Measurements from ENCODE around the gene NBPF10.
"Not testable (repeated sequence)": the region's sequence is repeated elsewhere in the genome, so short reads cannot be mapped to it uniquely, and the experiment has no call there.

Gene NBPF10, protein sequence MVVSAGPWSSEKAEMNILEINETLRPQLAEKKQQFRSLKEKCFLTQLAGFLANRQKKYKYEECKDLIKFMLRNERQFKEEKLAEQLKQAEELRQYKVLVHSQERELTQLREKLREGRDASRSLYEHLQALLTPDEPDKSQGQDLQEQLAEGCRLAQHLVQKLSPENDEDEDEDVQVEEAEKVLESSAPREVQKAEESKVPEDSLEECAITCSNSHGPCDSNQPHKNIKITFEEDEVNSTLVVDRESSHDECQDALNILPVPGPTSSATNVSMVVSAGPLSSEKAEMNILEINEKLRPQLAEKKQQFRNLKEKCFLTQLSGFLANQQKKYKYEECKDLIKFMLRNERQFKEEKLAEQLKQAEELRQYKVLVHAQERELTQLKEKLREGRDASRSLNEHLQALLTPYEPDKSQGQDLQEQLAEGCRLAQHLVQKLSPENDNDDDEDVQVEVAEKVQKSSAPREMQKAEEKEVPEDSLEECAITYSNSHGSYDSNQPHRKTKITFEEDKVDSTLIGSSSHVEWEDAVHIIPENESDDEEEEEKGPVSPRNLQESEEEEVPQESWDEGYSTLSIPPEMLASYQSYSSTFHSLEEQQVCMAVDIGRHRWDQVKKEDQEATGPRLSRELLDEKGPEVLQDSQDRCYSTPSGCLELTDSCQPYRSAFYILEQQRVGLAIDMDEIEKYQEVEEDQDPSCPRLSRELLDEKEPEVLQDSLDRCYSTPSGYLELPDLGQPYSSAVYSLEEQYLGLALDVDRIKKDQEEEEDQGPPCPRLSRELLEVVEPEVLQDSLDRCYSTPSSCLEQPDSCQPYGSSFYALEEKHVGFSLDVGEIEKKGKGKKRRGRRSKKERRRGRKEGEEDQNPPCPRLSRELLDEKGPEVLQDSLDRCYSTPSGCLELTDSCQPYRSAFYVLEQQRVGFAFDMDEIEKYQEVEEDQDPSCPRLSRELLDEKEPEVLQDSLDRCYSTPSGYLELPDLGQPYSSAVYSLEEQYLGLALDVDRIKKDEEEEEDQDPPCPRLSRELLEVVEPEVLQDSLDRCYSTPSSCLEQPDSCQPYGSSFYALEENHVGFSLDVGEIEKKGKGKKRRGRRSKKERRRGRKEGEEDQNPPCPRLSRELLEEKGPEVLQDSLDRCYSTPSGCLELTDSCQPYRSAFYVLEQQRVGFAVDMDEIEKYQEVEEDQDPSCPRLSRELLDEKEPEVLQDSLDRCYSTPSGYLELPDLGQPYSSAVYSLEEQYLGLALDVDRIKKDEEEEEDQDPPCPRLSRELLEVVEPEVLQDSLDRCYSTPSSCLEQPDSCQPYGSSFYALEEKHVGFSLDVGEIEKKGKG (N-terminal part only)

GRCh38 chr1:146144465-146144864 lies at the start of gene NBPF10:
Gene NBPF10 (minus strand): TSS chr1:146144804. CDS start chr1:146144769, 35 bp downstream.
- not testable (repeated sequence) for DNase-seq

DNA sequence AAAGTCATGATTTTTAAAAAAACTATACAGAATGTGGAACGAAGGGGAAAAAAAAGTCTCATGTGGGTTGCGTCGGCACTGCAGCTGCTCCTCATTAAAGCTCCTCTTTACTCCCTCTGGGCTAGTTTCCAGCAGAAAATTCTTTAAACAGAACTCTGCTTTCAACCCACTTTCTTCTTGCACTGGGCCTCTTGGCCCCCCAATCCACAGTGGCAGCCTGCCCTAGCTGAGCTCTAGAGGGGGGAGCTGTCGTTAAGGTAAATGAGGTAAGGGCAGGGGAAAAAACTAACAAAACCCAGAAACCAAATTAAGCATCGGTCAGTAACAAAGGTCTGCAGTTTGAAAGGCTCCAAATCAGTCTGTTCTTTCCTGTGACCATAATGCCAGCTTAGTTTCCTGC lies 29.9 kb upstream of the NBPF10 start:
- not testable (repeated sequence) for DNase-seq

- DNase-seq, result not testable (repeated sequence)
These were observed 23.1 kb upstream of the NBPF10 start for GRCh38 chr1:146167740-146168139.

GRCh38 chr1:146167273-146167672 lies 22.7 kb upstream of the NBPF10 start:
- not testable (repeated sequence) for DNase-seq
